GM13977 (cell line): ENCODE data around the gene SELE.
A peak's percentile ranks its signal among the peaks of the same experiment; 100 is the strongest.

Experiments used
- DNase-seq: peaks from one replicate; pipeline ENCODE4 v3.0.0; 2012; ENCODE audit warnings: low spot score
- in situ Hi-C: fragments of 300-500 bp; cut with MboI; formaldehyde crosslinking; loops from one replicate; pipeline ENCODE4 v1.12.0; 2022; ENCODE audit warnings: low sequenced_read_pairs, low pct_unique_long_range_greater_than_20kb, mixed read lengths, inconsistent platforms; ENCODE audit not compliant: unreplicated experiment
- TF ChIP-seq, protein P1 (sequence below): IDR thresholded peaks from 2 replicates; pipeline ENCODE4 v1.5.1; 2012; ENCODE audit warnings: mild to moderate bottlenecking, control low read depth; ENCODE audit not compliant: insufficient read depth; ENCODE audit errors: extremely low read depth, missing control alignments

SELE gene

DNA sequence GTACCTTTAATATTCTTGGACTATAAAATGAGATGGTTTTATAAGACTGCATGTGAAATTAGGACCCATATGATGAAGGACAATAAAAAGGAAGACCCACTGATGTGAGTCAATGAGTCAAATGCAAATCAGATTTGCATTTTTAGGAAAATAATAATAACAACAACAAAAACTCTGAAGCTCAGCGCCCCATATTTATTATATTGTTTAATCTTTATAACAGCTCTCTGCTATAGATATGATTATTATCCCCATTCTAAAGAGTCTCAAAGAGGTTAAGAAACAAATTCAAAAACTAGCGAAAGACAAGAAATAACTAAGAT is 21.6 kb downstream of the SELE start:
- in situ Hi-C loops: no loop called here
- TF ChIP-seq, protein P1, sequence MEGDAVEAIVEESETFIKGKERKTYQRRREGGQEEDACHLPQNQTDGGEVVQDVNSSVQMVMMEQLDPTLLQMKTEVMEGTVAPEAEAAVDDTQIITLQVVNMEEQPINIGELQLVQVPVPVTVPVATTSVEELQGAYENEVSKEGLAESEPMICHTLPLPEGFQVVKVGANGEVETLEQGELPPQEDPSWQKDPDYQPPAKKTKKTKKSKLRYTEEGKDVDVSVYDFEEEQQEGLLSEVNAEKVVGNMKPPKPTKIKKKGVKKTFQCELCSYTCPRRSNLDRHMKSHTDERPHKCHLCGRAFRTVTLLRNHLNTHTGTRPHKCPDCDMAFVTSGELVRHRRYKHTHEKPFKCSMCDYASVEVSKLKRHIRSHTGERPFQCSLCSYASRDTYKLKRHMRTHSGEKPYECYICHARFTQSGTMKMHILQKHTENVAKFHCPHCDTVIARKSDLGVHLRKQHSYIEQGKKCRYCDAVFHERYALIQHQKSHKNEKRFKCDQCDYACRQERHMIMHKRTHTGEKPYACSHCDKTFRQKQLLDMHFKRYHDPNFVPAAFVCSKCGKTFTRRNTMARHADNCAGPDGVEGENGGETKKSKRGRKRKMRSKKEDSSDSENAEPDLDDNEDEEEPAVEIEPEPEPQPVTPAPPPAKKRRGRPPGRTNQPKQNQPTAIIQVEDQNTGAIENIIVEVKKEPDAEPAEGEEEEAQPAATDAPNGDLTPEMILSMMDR: no peak
- no peak for DNase-seq

DNA sequence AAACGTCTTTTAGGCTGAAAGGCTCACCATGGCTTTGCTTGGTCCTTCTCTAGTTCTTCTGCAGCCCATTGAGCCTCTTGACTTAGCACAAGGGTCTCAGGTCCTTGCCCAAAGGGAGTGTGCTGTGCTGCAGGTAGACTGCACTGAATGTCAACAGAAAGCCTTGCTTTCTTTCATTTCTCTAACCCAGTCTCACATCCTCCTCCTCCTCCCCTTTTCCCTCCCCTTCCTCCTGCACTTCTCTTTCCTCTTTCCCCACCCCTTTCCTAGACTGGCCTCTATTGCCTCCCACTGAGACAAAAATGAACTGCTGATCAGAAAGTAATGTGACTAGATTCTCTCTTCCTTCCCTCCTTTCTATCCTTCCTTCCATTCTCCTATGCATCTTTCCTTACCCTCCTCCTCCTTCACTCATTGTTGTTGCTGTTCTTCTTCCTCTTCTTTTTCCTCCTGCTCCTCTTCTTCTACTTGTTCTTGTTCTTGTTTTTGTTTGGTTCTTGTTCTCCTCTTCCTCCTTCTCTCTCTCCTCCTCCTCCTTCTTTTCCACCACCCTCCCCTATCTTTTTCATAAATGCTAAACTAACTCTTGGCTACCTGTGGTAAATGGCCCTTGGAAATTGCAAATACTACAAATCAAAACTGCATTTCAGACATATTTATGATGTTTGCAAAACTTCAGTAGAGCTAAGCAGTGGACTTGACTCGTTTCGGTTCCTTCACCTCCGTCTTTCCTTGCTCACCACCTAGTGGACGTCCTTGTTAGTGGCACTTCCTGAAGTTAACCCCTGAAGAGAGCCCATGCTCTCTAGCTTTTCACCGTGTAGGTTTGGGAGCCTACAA is 22.2 kb downstream of the SELE start, which contains the start of gene SELL:
SELL (minus strand) TSS at position 152 of the 840 bp plus-strand sequence; CDS start at position 30, 122 bp downstream.
- DNase-seq: peak; percentile 53
- TF ChIP-seq, protein P1: peak; percentile 87
- in situ Hi-C loops: no loop called here

DNA sequence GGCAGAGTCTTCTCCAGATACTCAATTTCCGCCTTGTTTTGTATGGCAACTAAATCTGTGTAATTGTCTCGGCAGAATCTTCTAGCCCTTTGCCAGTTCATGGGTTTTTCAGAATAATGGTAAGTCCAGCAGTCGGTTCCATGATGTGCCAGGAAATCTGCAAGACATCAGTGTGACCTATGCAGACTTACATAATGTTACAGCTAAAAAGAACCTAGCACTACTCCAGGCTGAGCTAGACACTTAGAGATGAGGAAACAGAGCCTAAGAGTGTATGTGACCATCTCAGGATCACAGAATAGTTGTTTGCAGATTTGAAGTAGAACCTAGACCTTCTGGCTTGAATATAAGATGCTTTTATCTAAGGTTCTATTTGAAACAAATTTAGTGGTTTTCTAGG is 25.2 kb downstream of the SELE start:
- TF ChIP-seq, protein P1: no peak

DNA sequence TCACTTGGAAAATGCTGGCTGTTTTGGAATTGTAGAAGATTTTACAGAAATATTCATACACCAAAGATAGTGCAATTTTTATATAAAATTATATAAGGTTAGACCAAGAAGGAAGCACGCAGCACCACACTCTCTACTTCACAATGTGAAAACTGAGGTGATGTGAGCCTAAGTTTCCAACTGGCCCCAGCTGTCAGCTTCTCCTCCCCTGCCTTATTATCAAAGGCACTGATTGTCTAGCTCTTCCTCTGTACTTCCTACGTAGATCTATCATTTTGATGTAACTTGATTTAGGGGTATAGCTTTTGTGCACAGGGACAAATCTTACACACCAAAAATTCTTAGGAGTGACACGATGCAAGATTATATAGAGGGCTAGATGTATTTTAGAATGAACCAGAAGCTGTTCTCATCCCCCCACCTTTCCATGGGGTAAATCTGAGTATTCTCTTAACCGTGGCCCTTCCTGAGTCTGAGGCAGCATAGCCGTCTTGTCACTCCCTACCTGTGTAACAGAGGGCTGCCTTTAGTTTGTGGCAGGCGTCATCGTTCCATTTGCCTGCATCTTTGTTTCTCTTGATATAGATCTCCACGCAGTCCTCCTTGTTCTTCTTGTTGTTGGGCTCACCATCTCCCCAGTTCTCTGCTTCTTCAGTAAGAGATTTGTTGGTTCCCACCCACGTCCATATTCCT is 25.8 kb downstream of the SELE start:
- TF ChIP-seq, protein P1: no peak
- in situ Hi-C loops: loop anchor here (5.0 kb wide), 1 partner anchor 106 kb away; no protein-coding TSS in a partner anchor
- no peak for DNase-seq

More for the DNA sequence above, 25.2 kb downstream of the SELE start:
- DNase-seq: no peak
- in situ Hi-C loops: loop anchor here (5.0 kb wide), 1 partner anchor 106 kb away; no protein-coding TSS in a partner anchor

DNA sequence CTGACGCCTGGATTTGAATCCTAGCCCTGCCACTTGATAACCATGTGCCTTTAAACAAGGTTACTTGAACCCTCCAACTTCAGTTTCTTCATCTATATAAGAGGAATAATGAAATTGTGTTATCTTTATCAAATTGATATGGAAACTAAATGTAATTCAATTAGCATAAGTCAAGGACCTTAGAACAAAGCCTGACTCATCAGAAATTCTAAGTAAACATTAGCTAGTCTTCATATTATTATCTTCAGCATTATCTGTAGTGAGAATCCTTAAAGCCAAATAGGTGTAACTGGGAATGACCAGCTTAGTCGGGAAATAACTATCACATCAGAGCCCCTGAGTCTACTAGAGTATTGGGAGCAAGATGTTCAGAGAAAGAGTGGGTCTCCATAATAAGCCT is 29.1 kb downstream of the SELE start:
- in situ Hi-C loops: loop anchor here (5.0 kb wide), 1 partner anchor 102 kb away; no protein-coding TSS in a partner anchor
- no peak for DNase-seq
- TF ChIP-seq, protein P1: no peak

DNA sequence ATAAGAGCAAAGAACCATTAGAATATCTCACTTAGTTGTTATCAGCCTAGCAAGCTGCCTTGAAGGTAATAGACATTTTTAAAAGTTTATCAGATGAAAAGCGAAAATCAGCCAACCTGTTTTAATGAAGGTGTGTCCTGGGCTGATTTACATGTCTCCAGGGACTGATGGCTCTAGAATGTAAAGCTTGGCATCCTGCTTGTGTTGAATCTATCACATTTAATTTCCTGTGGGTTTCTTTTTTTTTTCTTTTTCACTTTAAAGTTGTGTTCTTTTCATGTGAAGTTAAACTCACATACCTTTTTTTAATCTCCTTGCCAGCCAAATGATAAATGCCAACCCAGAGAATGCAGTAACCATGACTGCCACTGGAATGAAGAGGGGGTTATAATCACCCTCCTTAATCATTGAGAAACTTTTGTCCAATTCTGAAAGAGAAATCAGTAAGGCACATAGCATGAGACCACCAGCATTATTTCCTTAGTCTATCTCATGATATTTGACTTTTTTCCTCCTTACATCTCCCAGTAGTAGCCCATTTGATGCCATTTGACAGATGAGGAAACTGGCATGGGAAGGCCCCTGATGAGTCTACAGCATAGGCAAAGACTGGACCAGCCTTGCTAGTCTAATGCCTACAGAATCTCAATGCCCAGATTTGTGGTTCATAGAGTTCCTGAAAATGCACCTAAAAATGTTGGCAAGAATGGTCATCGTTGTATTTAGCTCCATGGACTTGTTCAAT is 32.4 kb downstream of the SELE start:
- no peak for DNase-seq
- in situ Hi-C loops: no loop called here
- TF ChIP-seq, protein P1: no peak
